Measurements from ENCODE around the gene OR52M1. TPM values are rescaled to one million over a fixed set of nuclear protein-coding genes. Genes with fewer than 3 reads are reported as not detected.

OR52M1 gene
- total RNA-seq, 4 donors from 2014 or later: not detected

DNA sequence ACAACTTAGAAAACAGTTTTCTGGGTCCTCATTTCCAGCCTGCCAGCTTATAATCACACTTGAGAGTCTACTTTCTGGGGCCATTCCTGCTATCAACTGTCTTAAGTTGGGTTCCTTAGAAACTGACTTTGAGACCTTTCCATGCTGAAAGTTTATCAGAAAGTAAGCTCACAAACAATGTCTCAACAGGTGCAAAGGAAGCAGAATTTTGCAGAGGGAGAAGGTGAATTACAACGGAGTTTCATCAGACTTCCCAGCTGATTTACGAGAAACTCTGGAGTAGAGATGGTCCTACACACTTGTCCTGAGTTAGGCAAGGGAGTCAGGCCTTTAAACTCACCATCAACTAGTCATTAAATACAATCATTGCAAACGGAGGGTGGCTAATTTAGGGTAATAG lies 31.9 kb downstream of the OR52M1 start:
- no peaks in the 10 kb centered on the region for H3K9me3 ChIP-seq
- no peak overlapping the region for H3K4me3 ChIP-seq
- no peak for DNase-seq
- in situ Hi-C loops (cut with MboI; ENCODE audit: low pct_ligation_motif_present in 1 of 4, low pct_unique_long_range_greater_than_20kb in 1 of 4, low sequenced_read_pairs in 3 of 4): no loop called here
- H3K4me1 ChIP-seq: no peaks in the 10 kb centered on the region
- no peak overlapping the region for H3K27ac ChIP-seq
- WGBS, 2 donors (ENCODE audit: low coverage in 1 of 2): 55 to 71% methylated on average over 3 of the region's 3 CpGs
- H3K27me3 ChIP-seq: no peaks in the 10 kb centered on the region
- no peak for TF ChIP-seq POLR2A (IDR thresholded peaks at IDR 0.05)
- no peak for TF ChIP-seq POLR2AphosphoS5 (IDR thresholded peaks at IDR 0.05)
- TF ChIP-seq, protein P1, sequence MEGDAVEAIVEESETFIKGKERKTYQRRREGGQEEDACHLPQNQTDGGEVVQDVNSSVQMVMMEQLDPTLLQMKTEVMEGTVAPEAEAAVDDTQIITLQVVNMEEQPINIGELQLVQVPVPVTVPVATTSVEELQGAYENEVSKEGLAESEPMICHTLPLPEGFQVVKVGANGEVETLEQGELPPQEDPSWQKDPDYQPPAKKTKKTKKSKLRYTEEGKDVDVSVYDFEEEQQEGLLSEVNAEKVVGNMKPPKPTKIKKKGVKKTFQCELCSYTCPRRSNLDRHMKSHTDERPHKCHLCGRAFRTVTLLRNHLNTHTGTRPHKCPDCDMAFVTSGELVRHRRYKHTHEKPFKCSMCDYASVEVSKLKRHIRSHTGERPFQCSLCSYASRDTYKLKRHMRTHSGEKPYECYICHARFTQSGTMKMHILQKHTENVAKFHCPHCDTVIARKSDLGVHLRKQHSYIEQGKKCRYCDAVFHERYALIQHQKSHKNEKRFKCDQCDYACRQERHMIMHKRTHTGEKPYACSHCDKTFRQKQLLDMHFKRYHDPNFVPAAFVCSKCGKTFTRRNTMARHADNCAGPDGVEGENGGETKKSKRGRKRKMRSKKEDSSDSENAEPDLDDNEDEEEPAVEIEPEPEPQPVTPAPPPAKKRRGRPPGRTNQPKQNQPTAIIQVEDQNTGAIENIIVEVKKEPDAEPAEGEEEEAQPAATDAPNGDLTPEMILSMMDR (IDR thresholded peaks at IDR 0.05): no peak
- no peak for TF ChIP-seq EP300 (IDR thresholded peaks at IDR 0.05; ENCODE audit: low read depth)
- intact Hi-C loops (cut with DNase I; ENCODE audit: low total_unique reads): no loop called here
- no peaks in the 10 kb centered on the region for H3K36me3 ChIP-seq

DNA sequence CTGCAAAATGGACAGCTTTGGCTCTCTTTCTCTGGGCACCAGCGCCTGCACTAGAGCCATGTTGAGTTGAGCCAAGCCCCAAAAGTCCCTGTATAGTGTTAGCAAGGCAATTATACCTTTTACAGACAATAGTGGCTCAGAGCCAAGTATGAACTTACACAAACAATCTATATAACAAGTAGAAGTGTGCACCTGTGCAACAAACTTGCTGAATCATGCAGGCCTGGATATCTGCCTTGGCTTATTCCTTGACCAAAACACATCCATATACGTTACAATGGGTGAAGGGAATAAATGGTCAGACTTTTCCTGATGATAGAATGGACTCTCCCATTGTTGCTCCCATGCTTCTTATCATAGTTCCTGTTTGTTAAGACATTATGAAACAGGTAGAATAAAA lies 32.8 kb downstream of the OR52M1 start:
- no peak overlapping the region for H3K27ac ChIP-seq
- no peaks in the 10 kb centered on the region for H3K9me3 ChIP-seq
- in situ Hi-C loops (cut with MboI; ENCODE audit: low pct_ligation_motif_present in 1 of 4, low pct_unique_long_range_greater_than_20kb in 1 of 4, low sequenced_read_pairs in 3 of 4): no loop called here
- H3K27me3 ChIP-seq: no peaks in the 10 kb centered on the region
- DNase-seq: no peak
- intact Hi-C loops (cut with DNase I; ENCODE audit: low total_unique reads): no loop called here
- TF ChIP-seq POLR2A (IDR thresholded peaks at IDR 0.05) (no peak), POLR2AphosphoS5 (IDR thresholded peaks at IDR 0.05) (no peak), EP300 (IDR thresholded peaks at IDR 0.05; ENCODE audit: low read depth) (no peak)
- TF ChIP-seq, protein P1 (IDR thresholded peaks at IDR 0.05): no peak
- H3K4me3 ChIP-seq: no peak overlapping the region
- no peaks in the 10 kb centered on the region for H3K36me3 ChIP-seq
- 38 to 43% methylated on average over 1 to 2 of the region's 2 CpGs for WGBS, 2 donors (ENCODE audit: low coverage in 1 of 2)
- no peaks in the 10 kb centered on the region for H3K4me1 ChIP-seq

DNA sequence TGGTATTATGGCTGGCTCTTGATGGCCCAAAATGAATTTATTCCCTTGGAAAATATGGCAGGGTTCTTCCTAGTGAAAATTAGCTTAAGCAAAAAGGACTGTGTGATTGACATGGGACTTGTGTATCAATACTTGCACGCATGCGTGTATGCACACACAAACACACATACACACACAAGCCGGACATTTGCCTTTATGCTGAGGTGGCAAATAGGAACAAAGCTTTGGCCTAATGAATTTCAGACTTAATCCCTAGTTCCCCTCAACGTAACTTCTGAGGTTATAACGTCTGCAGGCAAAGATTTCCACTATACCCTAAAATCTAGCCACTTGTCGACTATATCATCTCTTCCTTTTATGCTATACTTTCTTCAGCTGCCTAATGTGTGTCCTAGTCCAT lies 33.6 kb downstream of the OR52M1 start:
- TF ChIP-seq EP300 (IDR thresholded peaks at IDR 0.05; ENCODE audit: low read depth): no peak
- TF ChIP-seq, protein P1 (IDR thresholded peaks at IDR 0.05): no peak
- TF ChIP-seq POLR2A (IDR thresholded peaks at IDR 0.05): no peak
- TF ChIP-seq POLR2AphosphoS5 (IDR thresholded peaks at IDR 0.05): no peak
- no peak for DNase-seq
- Histone ChIP-seq H3K27me3 (no peaks in the 10 kb centered on the region), H3K27ac (no peak overlapping the region), H3K9me3 (no peaks in the 10 kb centered on the region), H3K4me1 (no peaks in the 10 kb centered on the region), H3K4me3 (no peak overlapping the region), H3K36me3 (no peaks in the 10 kb centered on the region)
- 77 to 87% methylated on average over 6 of the region's 6 CpGs for WGBS, 2 donors (ENCODE audit: low coverage in 1 of 2)
- intact Hi-C loops (cut with DNase I; ENCODE audit: low total_unique reads): no loop called here
- in situ Hi-C loops (cut with MboI; ENCODE audit: low pct_ligation_motif_present in 1 of 4, low pct_unique_long_range_greater_than_20kb in 1 of 4, low sequenced_read_pairs in 3 of 4): no loop called here

DNA sequence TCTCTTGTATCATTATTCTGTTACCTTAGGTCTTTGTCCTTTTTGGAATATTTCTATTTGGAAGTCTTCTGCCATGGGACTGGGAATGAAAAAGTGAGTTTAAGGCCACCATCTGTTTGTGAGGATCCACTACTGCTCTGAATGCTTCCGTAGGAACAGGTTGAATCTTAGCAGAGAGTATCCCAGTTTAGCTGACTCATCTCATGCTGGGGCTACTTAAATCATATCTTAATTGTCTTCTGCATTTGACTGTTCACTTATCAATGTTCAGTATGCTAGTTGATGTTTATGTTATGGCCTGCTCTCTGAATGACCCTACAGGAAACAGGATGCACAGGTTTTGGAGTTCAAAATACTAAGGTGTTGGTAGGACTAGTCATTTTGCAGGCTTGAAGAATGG lies 35.1 kb downstream of the OR52M1 start:
- 74% methylated on average over 1 of the region's 1 CpG; no CpG with 5 or more reads in 1 of the 2 donors for WGBS, 2 donors (ENCODE audit: low coverage in 1 of 2)

More for the DNA sequence above, 35.1 kb downstream of the OR52M1 start:
- no peak overlapping the region for H3K4me3 ChIP-seq
- no peaks in the 10 kb centered on the region for H3K9me3 ChIP-seq
- no peaks in the 10 kb centered on the region for H3K36me3 ChIP-seq
- no peaks in the 10 kb centered on the region for H3K4me1 ChIP-seq
- intact Hi-C loops (cut with DNase I; ENCODE audit: low total_unique reads) (no loop called here), in situ Hi-C loops (cut with MboI; ENCODE audit: low pct_ligation_motif_present in 1 of 4, low pct_unique_long_range_greater_than_20kb in 1 of 4, low sequenced_read_pairs in 3 of 4) (no loop called here)
- no peak for TF ChIP-seq POLR2A (IDR thresholded peaks at IDR 0.05)
- TF ChIP-seq, protein P1 (IDR thresholded peaks at IDR 0.05): no peak
- no peak for TF ChIP-seq POLR2AphosphoS5 (IDR thresholded peaks at IDR 0.05)
- TF ChIP-seq EP300 (IDR thresholded peaks at IDR 0.05; ENCODE audit: low read depth): no peak
- H3K27me3 ChIP-seq: no peaks in the 10 kb centered on the region
- no peak overlapping the region for H3K27ac ChIP-seq
- DNase-seq: no peak

Measured in transverse colon (tissue), 4 donors.